ENCODE data around the gene PPP1R12B.
A peak's percentile ranks its signal among the peaks of the same experiment; 100 is the strongest.
"Not testable (repeated sequence)": the region's sequence is repeated elsewhere in the genome, so short reads cannot be mapped to it uniquely, and the experiment has no call there.

The PPP1R12B gene

GRCh38 chr1:202619505-202619904 is 271.0 kb downstream of the PPP1R12B start:
- DNase-seq = no peak

- not testable (repeated sequence) for DNase-seq
Observed at GRCh38 chr1:202620036-202620435, 271.5 kb downstream of the PPP1R12B start.

GRCh38 chr1:202621446-202621845 is 272.9 kb downstream of the PPP1R12B start:
- no peak for DNase-seq

GRCh38 chr1:202622388-202622787 is 273.9 kb downstream of the PPP1R12B start:
- DNase-seq = no peak

- DNase-seq = no peak
Observed at GRCh38 chr1:202623075-202623474, 274.6 kb downstream of the PPP1R12B start.

- DNase-seq = not testable (repeated sequence)
Observed at GRCh38 chr1:202623476-202623875, 275.0 kb downstream of the PPP1R12B start.

- DNase-seq = no peak
Observed at GRCh38 chr1:202624088-202624780, 275.7 kb downstream of the PPP1R12B start.

- no peak for DNase-seq
Observed at GRCh38 chr1:202624781-202625108, 276.2 kb downstream of the PPP1R12B start.

- DNase-seq = peak; percentile 73
Observed at GRCh38 chr1:202625416-202626360, 277.2 kb downstream of the PPP1R12B start.

GRCh38 chr1:202627036-202627435 is 278.5 kb downstream of the PPP1R12B start:
- not testable (repeated sequence) for DNase-seq

- DNase-seq = no peak
Observed at GRCh38 chr1:202627841-202628565, 279.5 kb downstream of the PPP1R12B start.

GRCh38 chr1:202628646-202629215 is 280.2 kb downstream of the PPP1R12B start:
- DNase-seq = no peak

- DNase-seq = not testable (repeated sequence)
Observed at GRCh38 chr1:202629257-202629811, 280.8 kb downstream of the PPP1R12B start.

- not testable (repeated sequence) for DNase-seq
Observed at GRCh38 chr1:202630096-202630495, 281.6 kb downstream of the PPP1R12B start.

GRCh38 chr1:202630541-202630940 is 282.0 kb downstream of the PPP1R12B start:
- DNase-seq = no peak

GRCh38 chr1:202631076-202631923 is 282.8 kb downstream of the PPP1R12B start:
- DNase-seq = no peak

GRCh38 chr1:202632241-202632640 is 283.7 kb downstream of the PPP1R12B start:
- DNase-seq = no peak

- not testable (repeated sequence) for DNase-seq
Observed at GRCh38 chr1:202636171-202636570, 287.7 kb downstream of the PPP1R12B start.

GRCh38 chr1:202637321-202638018 is 289.0 kb downstream of the PPP1R12B start:
- not testable (repeated sequence) for DNase-seq

- peak; percentile 43 for DNase-seq
Observed at GRCh38 chr1:202638019-202638700, 289.7 kb downstream of the PPP1R12B start.

Data from retina (tissue), 1 donor.